OCI-LY3 (cell line): ENCODE measurements around the gene TNF.

Experiments
- CTCF ChIP-seq: fragments of 200-600, 300-600 bp; sonication (generic); IDR thresholded peaks from 2 replicates; pipeline ENCODE4 v1.5.1; 2014; ENCODE audit warnings: antibody characterized with exemption, low read length, low read depth
- EZH2phosphoT487 ChIP-seq: fragments of 200-600 bp; shearing (Covaris generic); IDR thresholded peaks from 2 replicates; pipeline ENCODE4 v1.6.1; 2018; ENCODE audit warnings: antibody characterized with exemption, mixed run types, low read depth

- TF ChIP-seq CTCF (no peak), EZH2phosphoT487 (no peak)
Observed at GRCh38 chr6:31567531-31568370, 7.6 kb upstream of the TNF start.
